HG03045 (cell line): Measurements from ENCODE around the gene MBNL1.
"Not testable (repeated sequence)": the region's sequence is repeated elsewhere in the genome, so short reads cannot be mapped to it uniquely, and the experiment has no call there.

ENCODE experiments used
- ATAC-seq: cut with Tn5 transposase; IDR thresholded peaks from one replicate; pipeline ENCODE4 v1.9.1; 2021; ENCODE audit warnings: mild to moderate bottlenecking, moderate library complexity; ENCODE audit not compliant: unreplicated experiment

MBNL1 gene

GRCh38 chr3:152396867-152397266 is 128.1 kb downstream of the MBNL1 start:
- no peak for ATAC-seq

- not testable (repeated sequence) for ATAC-seq
These were observed 128.6 kb downstream of the MBNL1 start for GRCh38 chr3:152397348-152397747.

GRCh38 chr3:152398495-152398894 is 129.8 kb downstream of the MBNL1 start:
- ATAC-seq, result no peak

GRCh38 chr3:152399374-152399773 is 130.6 kb downstream of the MBNL1 start:
- ATAC-seq, result no peak

GRCh38 chr3:152400887-152401286 is 132.2 kb downstream of the MBNL1 start:
- no peak for ATAC-seq

GRCh38 chr3:152402695-152403451 is 134.1 kb downstream of the MBNL1 start:
- peak; percentile 42 for ATAC-seq

GRCh38 chr3:152403632-152404066 is 134.9 kb downstream of the MBNL1 start:
- ATAC-seq, result no peak

GRCh38 chr3:152404976-152405375 is 136.2 kb downstream of the MBNL1 start:
- ATAC-seq, result no peak

- ATAC-seq, result no peak
These were observed 137.4 kb downstream of the MBNL1 start for GRCh38 chr3:152405915-152406802.

- no peak for ATAC-seq
These were observed 144.5 kb downstream of the MBNL1 start for GRCh38 chr3:152413240-152413639.

- ATAC-seq, result no peak
These were observed 148.3 kb downstream of the MBNL1 start for GRCh38 chr3:152416808-152417580.

- ATAC-seq, result no peak
These were observed 151.0 kb downstream of the MBNL1 start for GRCh38 chr3:152419748-152420147.

- ATAC-seq, result no peak
These were observed 152.4 kb downstream of the MBNL1 start for GRCh38 chr3:152421162-152421561.

GRCh38 chr3:152426393-152426792 is 157.7 kb downstream of the MBNL1 start:
- no peak for ATAC-seq

- ATAC-seq, result no peak
These were observed 159.8 kb downstream of the MBNL1 start for GRCh38 chr3:152428577-152428976.

GRCh38 chr3:152430223-152431002 is 161.7 kb downstream of the MBNL1 start:
- no peak for ATAC-seq

GRCh38 chr3:152434142-152434541 is 165.4 kb downstream of the MBNL1 start:
- no peak for ATAC-seq

GRCh38 chr3:152435210-152435609 is 166.5 kb downstream of the MBNL1 start:
- not testable (repeated sequence) for ATAC-seq

GRCh38 chr3:152436707-152437590 is 168.2 kb downstream of the MBNL1 start:
- ATAC-seq, result no peak
